Activated CD8-positive, alpha-beta T cell treated with anti-CD3 and anti-CD28 coated beads for 36 hours (primary cell): Measurements from ENCODE around the gene OR7C2. TPM values are rescaled to one million over a fixed set of nuclear protein-coding genes. Genes with fewer than 3 reads are reported as not detected.
"Not testable (repeated sequence)": the region's sequence is repeated elsewhere in the genome, so short reads cannot be mapped to it uniquely, and the experiment has no call there.

ENCODE experiments used
- ATAC-seq: fragments of 200-7000 bp; cut with Tn5 transposase; one replicate; pipeline ENCODE4 v1.10.0; 2021; ENCODE audit warnings: mild to moderate bottlenecking, moderate library complexity
- CTCF ChIA-PET: fragments of 350-600 bp; sonication (Branson Sonifier 250); formaldehyde crosslinking; loops from one replicate; lab custom pipeline; 2021; ENCODE audit warnings: antibody characterized with exemption; lab: Charles Lee
- POLR2A ChIA-PET: fragments of 350-600 bp; sonication (Branson Sonifier 250); formaldehyde crosslinking; loops from one replicate; lab custom pipeline; 2021; ENCODE audit warnings: antibody characterized with exemption; lab: Charles Lee
- DNase-seq: peaks from one replicate; pipeline ENCODE4 v3.0.0-alpha.2; 2020
- H3K27ac Mint-ChIP-seq: one replicate; pipeline ENCODE4 v1.8.0; 2021; ENCODE audit warnings: mild to moderate bottlenecking, mixed read lengths
- H3K27me3 Mint-ChIP-seq: one replicate; pipeline ENCODE4 v1.8.0; 2021; ENCODE audit warnings: mixed read lengths
- H3K36me3 Mint-ChIP-seq: one replicate; pipeline ENCODE4 v1.8.0; 2021; ENCODE audit warnings: low read depth, mixed read lengths
- H3K4me1 Mint-ChIP-seq: one replicate; pipeline ENCODE4 v1.8.0; 2021; ENCODE audit warnings: low read depth, mixed read lengths
- H3K4me3 Mint-ChIP-seq: one replicate; pipeline ENCODE4 v1.8.0; 2021; ENCODE audit warnings: mild to moderate bottlenecking, moderate library complexity, mixed read lengths
- H3K9me3 Mint-ChIP-seq: one replicate; pipeline ENCODE4 v1.8.0; 2021; ENCODE audit warnings: mixed read lengths
- intact Hi-C: fragments of 100-400 bp; cut with micrococcal nuclease; formaldehyde crosslinking; loops from one replicate; pipeline ENCODE4 v1.10.0; 2022
- total RNA-seq, 2 experiments: library from RNA; stranded (reverse); gene quantifications; one replicate each; pipeline ENCODE4 v1.2.3, GENCODE V29; 2021
- TF ChIP-seq, protein P1 (sequence below): fragments of 200-600 bp; IDR thresholded peaks from one replicate; pipeline ENCODE4 v1.8.0; 2022; ENCODE audit warnings: antibody characterized with exemption, mild to moderate bottlenecking

The OR7C2 gene
- total RNA-seq, 2 experiments from 2014 or later = not detected

DNA sequence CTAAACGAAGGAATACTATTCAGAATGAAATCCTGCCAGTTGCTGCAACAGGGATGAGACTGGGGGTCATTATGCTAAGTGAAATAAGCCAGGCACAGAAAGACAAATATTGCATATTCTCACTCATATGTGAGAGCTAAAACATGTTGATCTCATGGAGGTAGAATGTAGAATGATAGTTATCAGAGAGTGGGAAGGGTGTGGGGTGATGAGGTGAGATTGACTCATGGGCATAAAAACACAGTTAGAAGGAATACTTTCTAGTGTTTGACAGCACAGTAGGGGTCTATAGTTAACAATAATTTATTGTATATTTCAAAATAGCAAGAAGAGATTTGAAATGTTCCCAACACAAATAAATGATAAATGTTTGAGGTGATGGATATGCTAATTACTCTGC is 7.8 kb upstream of the OR7C2 start:
- POLR2A ChIA-PET = no interaction called here
- no peak for ATAC-seq

DNA sequence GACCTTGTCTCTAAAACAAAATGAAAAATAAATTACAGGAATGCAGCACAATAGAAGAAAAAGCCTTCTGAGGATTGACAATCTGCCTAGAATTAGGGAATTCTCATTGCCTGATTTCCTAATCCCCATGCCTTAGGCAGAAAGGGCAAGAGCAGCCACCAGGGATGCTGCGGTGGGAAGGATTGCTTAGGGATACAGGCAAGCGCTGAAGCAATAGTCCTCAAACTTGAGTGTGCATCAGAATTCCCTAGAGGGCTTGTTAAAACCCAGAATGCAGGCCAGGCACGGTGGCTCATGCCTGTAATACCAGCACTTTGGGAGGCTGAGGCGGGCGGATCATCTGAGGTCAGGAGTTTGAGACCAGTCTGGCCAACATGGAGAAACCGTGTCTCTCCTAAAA is 1.0 kb upstream of the OR7C2 start:
- Mint-ChIP-seq H3K27me3 (peaks cover 2% of the 10 kb centered on the region), H3K4me1 (peaks cover 6% of the 10 kb centered on the region), H3K4me3 (no peak overlapping the region), H3K27ac (no peak overlapping the region), H3K36me3 (no peaks in the 10 kb centered on the region), H3K9me3 (no peaks in the 10 kb centered on the region)
- no peak for DNase-seq
- CTCF ChIA-PET = no interaction called here
- TF ChIP-seq, protein P1, sequence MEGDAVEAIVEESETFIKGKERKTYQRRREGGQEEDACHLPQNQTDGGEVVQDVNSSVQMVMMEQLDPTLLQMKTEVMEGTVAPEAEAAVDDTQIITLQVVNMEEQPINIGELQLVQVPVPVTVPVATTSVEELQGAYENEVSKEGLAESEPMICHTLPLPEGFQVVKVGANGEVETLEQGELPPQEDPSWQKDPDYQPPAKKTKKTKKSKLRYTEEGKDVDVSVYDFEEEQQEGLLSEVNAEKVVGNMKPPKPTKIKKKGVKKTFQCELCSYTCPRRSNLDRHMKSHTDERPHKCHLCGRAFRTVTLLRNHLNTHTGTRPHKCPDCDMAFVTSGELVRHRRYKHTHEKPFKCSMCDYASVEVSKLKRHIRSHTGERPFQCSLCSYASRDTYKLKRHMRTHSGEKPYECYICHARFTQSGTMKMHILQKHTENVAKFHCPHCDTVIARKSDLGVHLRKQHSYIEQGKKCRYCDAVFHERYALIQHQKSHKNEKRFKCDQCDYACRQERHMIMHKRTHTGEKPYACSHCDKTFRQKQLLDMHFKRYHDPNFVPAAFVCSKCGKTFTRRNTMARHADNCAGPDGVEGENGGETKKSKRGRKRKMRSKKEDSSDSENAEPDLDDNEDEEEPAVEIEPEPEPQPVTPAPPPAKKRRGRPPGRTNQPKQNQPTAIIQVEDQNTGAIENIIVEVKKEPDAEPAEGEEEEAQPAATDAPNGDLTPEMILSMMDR = no peak
- ATAC-seq = no peak
- intact Hi-C loops = no loop called here
- POLR2A ChIA-PET = no interaction called here

More for the DNA sequence above, 7.8 kb upstream of the OR7C2 start:
- Mint-ChIP-seq H3K4me1 (no peaks in the 10 kb centered on the region), H3K4me3 (no peak overlapping the region), H3K27ac (no peak overlapping the region), H3K9me3 (peaks cover 1% of the 10 kb centered on the region), H3K36me3 (no peaks in the 10 kb centered on the region), H3K27me3 (peaks cover 14% of the 10 kb centered on the region)
- TF ChIP-seq, protein P1 = no peak
- intact Hi-C loops = no loop called here
- CTCF ChIA-PET = no interaction called here
- DNase-seq = no peak

DNA sequence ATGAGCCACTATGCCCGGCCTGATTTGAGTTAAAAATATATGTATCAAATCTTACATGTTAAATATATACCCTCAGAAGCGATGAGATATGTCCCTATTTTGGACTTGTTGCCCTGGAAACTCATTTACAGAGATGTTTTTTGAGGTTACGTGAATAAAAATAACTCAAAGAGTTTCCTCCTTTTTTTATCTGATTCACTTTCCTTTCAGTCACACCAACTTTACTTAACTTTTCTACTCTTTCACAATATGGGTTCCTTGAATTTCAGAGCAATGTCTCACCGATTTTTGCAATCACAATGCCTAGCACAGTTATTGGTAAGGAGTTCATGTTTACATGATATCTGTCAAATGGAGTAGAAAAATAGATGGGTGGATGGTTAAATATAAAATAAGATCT is 2.3 kb downstream of the OR7C2 start:
- Mint-ChIP-seq H3K9me3 (no peaks in the 10 kb centered on the region), H3K4me1 (peaks cover 6% of the 10 kb centered on the region), H3K36me3 (no peaks in the 10 kb centered on the region), H3K27ac (no peak overlapping the region), H3K4me3 (no peak overlapping the region), H3K27me3 (no peaks in the 10 kb centered on the region)
- ATAC-seq (no peak), DNase-seq (no peak)
- intact Hi-C loops = no loop called here
- POLR2A ChIA-PET = no interaction called here
- TF ChIP-seq, protein P1 = no peak
- CTCF ChIA-PET = interaction anchor here (1.1 kb wide), 1 partner anchor 52 kb away, joined by 3 read pairs; no protein-coding TSS in a partner anchor

DNA sequence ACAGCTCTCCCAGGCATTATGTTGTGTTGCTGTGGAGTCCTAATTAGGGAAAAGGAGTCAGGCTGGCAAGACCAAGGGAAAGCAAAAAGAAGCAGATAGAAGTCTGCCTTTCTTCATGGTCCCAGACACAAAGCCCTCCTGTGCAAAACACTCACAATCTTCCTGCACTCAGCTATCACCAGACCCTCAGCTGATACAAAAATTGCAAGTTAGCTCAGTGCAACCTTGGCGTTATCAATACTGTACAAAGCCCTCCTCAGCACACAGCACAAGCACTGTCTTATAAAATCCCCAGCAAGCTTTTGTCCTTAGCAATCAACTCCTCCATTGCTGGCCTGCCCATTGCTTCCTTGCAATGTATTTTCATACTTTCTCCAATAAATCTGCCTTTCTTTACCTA is 3.2 kb downstream of the OR7C2 start:
- no peak for DNase-seq
- no peaks in the 10 kb centered on the region for H3K36me3 Mint-ChIP-seq
- no peaks in the 10 kb centered on the region for H3K27me3 Mint-ChIP-seq
- ChIA-PET CTCF (interaction anchor here (1.1 kb wide), 1 partner anchor 53 kb away, joined by 3 read pairs; no protein-coding TSS in a partner anchor), POLR2A (no interaction called here)
- no peak overlapping the region for H3K27ac Mint-ChIP-seq
- ATAC-seq = no peak
- TF ChIP-seq, protein P1 = no peak
- intact Hi-C loops = no loop called here
- no peaks in the 10 kb centered on the region for H3K9me3 Mint-ChIP-seq
- no peak overlapping the region for H3K4me3 Mint-ChIP-seq
- H3K4me1 Mint-ChIP-seq = peaks cover 6% of the 10 kb centered on the region

DNA sequence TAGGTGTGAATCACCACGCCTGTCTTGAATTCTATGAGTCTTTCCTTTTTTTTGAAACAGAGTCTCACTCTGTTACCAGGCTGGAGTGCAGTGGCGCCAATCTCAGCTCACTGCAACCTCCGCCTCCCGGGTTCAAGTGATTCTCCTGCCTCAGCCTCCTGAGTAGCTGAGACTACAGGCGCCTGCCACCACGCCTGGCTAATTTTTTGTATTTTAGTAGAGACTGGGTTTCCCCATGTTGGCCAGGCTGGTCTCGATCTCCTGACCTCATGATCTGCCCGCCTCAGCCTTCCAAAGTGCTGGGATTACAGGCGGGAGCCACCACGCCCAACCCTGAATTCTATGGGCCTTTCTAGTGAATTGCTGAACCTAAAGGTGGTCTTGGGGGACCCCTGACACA is 8.1 kb downstream of the OR7C2 start:
- intact Hi-C loops = not testable (repeated sequence)

DNA sequence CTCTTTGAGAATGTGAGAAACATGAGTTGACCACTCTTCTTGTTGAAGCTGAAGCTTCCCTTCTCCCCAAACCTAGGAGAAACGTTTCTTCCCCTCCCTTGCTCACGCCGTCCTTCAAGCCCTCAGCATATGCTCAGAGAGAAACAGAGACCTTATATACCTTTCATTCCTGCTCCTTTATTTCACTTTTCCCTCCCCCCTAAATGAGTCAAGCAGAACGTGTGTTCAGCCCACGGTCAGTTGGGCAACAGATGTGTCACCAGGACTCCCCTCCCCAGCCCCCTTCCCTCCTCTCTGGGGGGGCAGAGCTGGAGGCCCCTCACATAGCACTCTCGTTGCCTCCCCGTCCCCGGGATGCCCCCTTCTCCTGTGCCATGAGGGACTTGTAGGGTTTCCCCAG is 8.6 kb downstream of the OR7C2 start:
- intact Hi-C loops = no loop called here
- no peak for ATAC-seq
- TF ChIP-seq, protein P1 = no peak
- no peaks in the 10 kb centered on the region for H3K4me1 Mint-ChIP-seq
- H3K36me3 Mint-ChIP-seq = no peaks in the 10 kb centered on the region
- no peak overlapping the region for H3K27ac Mint-ChIP-seq
- H3K9me3 Mint-ChIP-seq = no peaks in the 10 kb centered on the region
- H3K27me3 Mint-ChIP-seq = peaks cover 4% of the 10 kb centered on the region
- no peak overlapping the region for H3K4me3 Mint-ChIP-seq
- CTCF ChIA-PET = no interaction called here
- POLR2A ChIA-PET = no interaction called here
- DNase-seq = no peak

More for the DNA sequence above, 8.1 kb downstream of the OR7C2 start:
- H3K9me3 Mint-ChIP-seq, H3K4me3 Mint-ChIP-seq, ATAC-seq, H3K36me3 Mint-ChIP-seq, H3K4me1 Mint-ChIP-seq, H3K27ac Mint-ChIP-seq, H3K27me3 Mint-ChIP-seq, CTCF ChIA-PET, DNase-seq, POLR2A ChIA-PET: not testable (repeated sequence)
